WTC11 (cell line): ENCODE results near the gene KLHL18.

Experiments used
- CTCF ChIP-seq: fragments of 200-600 bp; IDR thresholded peaks from 2 replicates; pipeline ENCODE4 v1.8.0; 2022; ENCODE audit warnings: antibody characterized with exemption
- EMX1 ChIP-seq: fragments of 250-450 bp; sonication (Bioruptor Pico); IDR thresholded peaks from 2 replicates; pipeline ENCODE4 v1.8.0; 2021; ENCODE audit warnings: mild to moderate bottlenecking
- GABPB1 ChIP-seq: sonication (generic); formaldehyde crosslinking; IDR thresholded peaks from 2 replicates; pipeline ENCODE4 v1.8.1; 2023; ENCODE audit warnings: mild to moderate bottlenecking, missing genetic modification reagents
- HMGXB4 ChIP-seq: sonication (generic); formaldehyde crosslinking; IDR thresholded peaks from 2 replicates; pipeline ENCODE4 v1.8.1; 2023; ENCODE audit warnings: mild to moderate bottlenecking, moderate library complexity, missing genetic modification reagents
- IRF1 ChIP-seq: sonication (generic); formaldehyde crosslinking; IDR thresholded peaks from 2 replicates; pipeline ENCODE4 v1.8.0; 2023; ENCODE audit warnings: missing genetic modification reagents
- ZBTB21 ChIP-seq: sonication (generic); formaldehyde crosslinking; IDR thresholded peaks from 2 replicates; pipeline ENCODE4 v1.8.1; 2023; ENCODE audit warnings: mild to moderate bottlenecking, missing genetic modification reagents, borderline replicate concordance
- ZNF263 ChIP-seq: sonication (generic); formaldehyde crosslinking; IDR thresholded peaks from 2 replicates; pipeline ENCODE4 v1.8.1; 2022; ENCODE audit warnings: low read depth, mild to moderate bottlenecking, moderate library complexity, missing genetic modification reagents

GRCh38 chr3:47333907-47334306, 51.2 kb downstream of the KLHL18 start:
- TF ChIP-seq EMX1 (CRISPR knock-in tag) (no peak), GABPB1 (no peak), ZBTB21 (CRISPR knock-in tag) (no peak), CTCF (no peak), IRF1 (CRISPR knock-in tag) (no peak), ZNF263 (no peak), HMGXB4 (CRISPR knock-in tag) (no peak)
